ENCODE results near the gene NR2C2AP. TPM values are rescaled to one million over a fixed set of nuclear protein-coding genes. Genes with fewer than 3 reads are reported as not detected.

Gene NR2C2AP
- total RNA-seq, 3 donors from 2014 or later (not counting 1 experiment from before 2014, with no cell fraction given) = 14.7 to 16.7 (median 16.4) TPM

DNA sequence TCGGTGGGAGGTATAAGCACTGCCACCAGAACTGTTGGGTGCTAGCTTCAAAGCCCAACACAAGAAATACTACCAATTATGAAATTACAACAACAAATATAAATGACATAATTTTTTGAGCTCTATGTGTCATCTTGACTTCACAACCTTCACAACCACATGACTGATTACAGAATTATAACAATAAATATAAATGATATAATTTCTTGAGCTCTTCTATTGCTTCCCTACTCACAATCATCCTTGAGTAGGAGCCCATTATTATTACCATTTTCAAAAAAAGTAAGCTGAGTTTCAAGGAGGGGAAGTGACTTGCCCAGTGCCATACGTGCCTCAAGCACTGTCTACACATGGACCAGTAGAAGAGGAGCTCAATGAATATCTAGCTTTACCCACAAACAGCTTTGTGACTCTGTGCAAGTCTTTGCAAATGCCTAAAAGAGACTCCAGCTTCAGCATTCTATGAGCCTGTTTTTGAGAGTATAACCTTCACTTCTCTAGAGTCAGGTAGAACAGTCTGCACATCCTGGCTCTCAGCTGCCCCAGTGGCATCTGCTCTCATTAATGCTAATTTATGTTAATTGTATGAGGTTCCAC lies 31.1 kb upstream of the NR2C2AP start:
- Mint-ChIP-seq H3K4me1 (no peaks in the 10 kb centered on the region), H3K36me3 (no peaks in the 10 kb centered on the region), H3K27me3 (ENCODE audit: low read depth in 2 of 2) (peaks cover 0 to 12% of the 10 kb centered on the region in 2 donors), H3K4me3 (no peak overlapping the region), H3K9me3 (peaks cover 2 to 3% of the 10 kb centered on the region in 2 donors), H3K27ac (no peak overlapping the region)
- WGBS (ENCODE audit: insufficient coverage) = 92% methylated on average over 2 of the region's 2 CpGs
- H3K9me3 ChIP-seq (ENCODE audit: control insufficient read depth, insufficient read depth, low read length) = peaks cover 19% of the 10 kb centered on the region
- no peak for ATAC-seq
- TF ChIP-seq, protein P1, sequence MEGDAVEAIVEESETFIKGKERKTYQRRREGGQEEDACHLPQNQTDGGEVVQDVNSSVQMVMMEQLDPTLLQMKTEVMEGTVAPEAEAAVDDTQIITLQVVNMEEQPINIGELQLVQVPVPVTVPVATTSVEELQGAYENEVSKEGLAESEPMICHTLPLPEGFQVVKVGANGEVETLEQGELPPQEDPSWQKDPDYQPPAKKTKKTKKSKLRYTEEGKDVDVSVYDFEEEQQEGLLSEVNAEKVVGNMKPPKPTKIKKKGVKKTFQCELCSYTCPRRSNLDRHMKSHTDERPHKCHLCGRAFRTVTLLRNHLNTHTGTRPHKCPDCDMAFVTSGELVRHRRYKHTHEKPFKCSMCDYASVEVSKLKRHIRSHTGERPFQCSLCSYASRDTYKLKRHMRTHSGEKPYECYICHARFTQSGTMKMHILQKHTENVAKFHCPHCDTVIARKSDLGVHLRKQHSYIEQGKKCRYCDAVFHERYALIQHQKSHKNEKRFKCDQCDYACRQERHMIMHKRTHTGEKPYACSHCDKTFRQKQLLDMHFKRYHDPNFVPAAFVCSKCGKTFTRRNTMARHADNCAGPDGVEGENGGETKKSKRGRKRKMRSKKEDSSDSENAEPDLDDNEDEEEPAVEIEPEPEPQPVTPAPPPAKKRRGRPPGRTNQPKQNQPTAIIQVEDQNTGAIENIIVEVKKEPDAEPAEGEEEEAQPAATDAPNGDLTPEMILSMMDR (IDR thresholded peaks at IDR 0.05) = no peak
- no peak for DNase-seq
- H3K27ac ChIP-seq (ENCODE audit: low read length) = no peak overlapping the region
- H3K4me1 ChIP-seq (ENCODE audit: control insufficient read depth, insufficient read depth, low read length) = no peaks in the 10 kb centered on the region
- no peaks in the 10 kb centered on the region for H3K36me3 ChIP-seq (ENCODE audit: control insufficient read depth, insufficient read depth, low read length)
- intact Hi-C loops (cut with micrococcal nuclease) = no loop called here
- H3K4me3 ChIP-seq (ENCODE audit: low read length) = no peak overlapping the region
- H3K27me3 ChIP-seq (ENCODE audit: control insufficient read depth, insufficient read depth, low read length) = no peaks in the 10 kb centered on the region

DNA sequence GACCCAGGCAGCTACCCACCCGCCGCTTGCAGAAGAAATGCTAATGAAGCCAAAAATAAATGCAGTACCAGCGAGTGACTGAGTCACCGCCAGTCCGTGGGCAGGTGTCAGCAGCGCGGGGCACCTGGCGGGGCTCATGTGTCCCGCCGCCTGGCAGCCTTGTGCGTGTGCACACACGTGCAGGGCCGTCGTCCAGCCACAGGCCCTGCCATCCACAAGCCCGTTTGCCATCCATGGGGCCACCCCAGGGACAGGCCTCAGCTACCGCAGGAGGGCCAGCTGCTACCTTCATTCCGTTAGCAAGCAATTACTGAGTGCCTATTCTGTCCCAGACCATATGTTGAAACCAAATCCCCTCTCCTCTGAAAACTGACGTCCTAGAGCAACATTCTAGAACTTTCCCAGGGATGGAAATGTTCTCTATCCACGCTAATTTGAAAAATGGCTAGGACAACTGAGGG lies 29.1 kb upstream of the NR2C2AP start:
- Histone ChIP-seq H3K36me3 (ENCODE audit: control insufficient read depth, insufficient read depth, low read length) (no peaks in the 10 kb centered on the region), H3K27ac (ENCODE audit: low read length) (no peak overlapping the region), H3K4me3 (ENCODE audit: low read length) (no peak overlapping the region), H3K27me3 (ENCODE audit: control insufficient read depth, insufficient read depth, low read length) (no peaks in the 10 kb centered on the region), H3K9me3 (ENCODE audit: control insufficient read depth, insufficient read depth, low read length) (peaks cover 19% of the 10 kb centered on the region), H3K4me1 (ENCODE audit: control insufficient read depth, insufficient read depth, low read length) (no peaks in the 10 kb centered on the region)
- H3K9me3 Mint-ChIP-seq = peaks cover 2 to 3% of the 10 kb centered on the region in 2 donors
- ATAC-seq (no peak), DNase-seq (no peak)
- no peaks in the 10 kb centered on the region for H3K4me1 Mint-ChIP-seq
- H3K36me3 Mint-ChIP-seq = no peaks in the 10 kb centered on the region
- TF ChIP-seq, protein P1 (IDR thresholded peaks at IDR 0.05) = no peak
- 71% methylated on average over 19 of the region's 19 CpGs for WGBS (ENCODE audit: insufficient coverage)
- H3K4me3 Mint-ChIP-seq = no peak overlapping the region
- intact Hi-C loops (cut with micrococcal nuclease) = no loop called here
- no peak overlapping the region for H3K27ac Mint-ChIP-seq
- H3K27me3 Mint-ChIP-seq (ENCODE audit: low read depth in 2 of 2) = peaks cover 0 to 6% of the 10 kb centered on the region in 2 donors

DNA sequence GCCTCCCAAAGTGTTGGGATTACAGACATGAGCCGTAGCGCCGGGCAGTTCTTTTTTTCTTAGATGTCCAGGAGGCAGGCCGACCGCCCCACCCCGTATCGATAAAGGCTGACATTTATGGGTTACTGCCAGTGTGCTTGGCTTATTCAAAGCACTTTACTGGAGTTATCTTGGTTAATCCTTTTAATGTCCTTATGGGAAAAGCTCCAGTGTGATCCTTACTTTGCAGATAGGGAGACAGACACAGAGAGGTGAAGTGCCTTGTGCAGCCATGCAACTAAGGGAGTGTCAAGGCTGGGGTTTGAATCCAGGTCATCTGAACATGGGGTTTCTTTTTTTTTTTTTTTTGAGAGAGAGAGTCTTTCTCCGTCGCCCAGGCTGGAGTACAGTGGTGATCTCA lies 27.8 kb upstream of the NR2C2AP start:
- no peak overlapping the region for H3K4me3 Mint-ChIP-seq
- H3K27ac Mint-ChIP-seq = no peak overlapping the region
- peaks cover 0 to 4% of the 10 kb centered on the region in 2 donors for H3K27me3 Mint-ChIP-seq (ENCODE audit: low read depth in 2 of 2)
- Histone ChIP-seq H3K36me3 (ENCODE audit: control insufficient read depth, insufficient read depth, low read length) (no peaks in the 10 kb centered on the region), H3K4me3 (ENCODE audit: low read length) (no peak overlapping the region), H3K4me1 (ENCODE audit: control insufficient read depth, insufficient read depth, low read length) (no peaks in the 10 kb centered on the region), H3K27me3 (ENCODE audit: control insufficient read depth, insufficient read depth, low read length) (no peaks in the 10 kb centered on the region), H3K9me3 (ENCODE audit: control insufficient read depth, insufficient read depth, low read length) (peaks cover 19% of the 10 kb centered on the region), H3K27ac (ENCODE audit: low read length) (no peak overlapping the region)
- 90% methylated on average over 9 of the region's 9 CpGs for WGBS (ENCODE audit: insufficient coverage)
- TF ChIP-seq, protein P1 (IDR thresholded peaks at IDR 0.05) = no peak
- no peaks in the 10 kb centered on the region for H3K4me1 Mint-ChIP-seq
- no peaks in the 10 kb centered on the region for H3K9me3 Mint-ChIP-seq
- intact Hi-C loops (cut with micrococcal nuclease) = no loop called here
- ATAC-seq = no peak
- no peak for DNase-seq
- H3K36me3 Mint-ChIP-seq = no peaks in the 10 kb centered on the region

DNA sequence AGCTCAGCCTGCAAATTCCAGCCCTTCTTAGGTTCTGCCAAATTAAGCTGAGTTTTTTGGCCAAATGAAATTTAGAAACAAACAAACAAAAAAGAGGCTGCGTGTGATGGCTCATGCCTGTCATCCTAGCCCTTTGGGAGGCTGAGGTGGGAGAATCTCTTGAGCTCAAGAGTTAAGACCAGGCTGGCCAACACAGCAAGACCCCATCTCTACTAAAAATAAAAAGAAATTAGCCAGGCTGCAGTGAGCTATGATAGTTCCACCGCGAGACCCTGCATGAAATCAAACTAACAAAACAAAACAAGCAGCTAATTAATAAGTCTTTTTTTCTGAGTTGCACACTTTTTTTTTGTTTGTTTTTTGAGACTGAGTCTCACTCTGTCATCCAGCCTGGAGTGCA lies 26.5 kb upstream of the NR2C2AP start:
- no peak for DNase-seq
- intact Hi-C loops (cut with micrococcal nuclease) = no loop called here

More for the DNA sequence above, 26.5 kb upstream of the NR2C2AP start:
- no peak overlapping the region for H3K4me3 ChIP-seq (ENCODE audit: low read length)
- ATAC-seq = no peak
- 82% methylated on average over 2 of the region's 3 CpGs for WGBS (ENCODE audit: insufficient coverage)
- H3K27ac ChIP-seq (ENCODE audit: low read length) = no peak overlapping the region
- Mint-ChIP-seq H3K27ac (no peak overlapping the region), H3K4me3 (no peak overlapping the region), H3K4me1 (peaks cover 4 to 9% of the 10 kb centered on the region in 2 donors), H3K36me3 (no peaks in the 10 kb centered on the region), H3K27me3 (ENCODE audit: low read depth in 2 of 2) (peaks cover 0 to 6% of the 10 kb centered on the region in 2 donors), H3K9me3 (no peaks in the 10 kb centered on the region)
- H3K4me1 ChIP-seq (ENCODE audit: control insufficient read depth, insufficient read depth, low read length) = peaks cover 8% of the 10 kb centered on the region
- H3K36me3 ChIP-seq (ENCODE audit: control insufficient read depth, insufficient read depth, low read length) = no peaks in the 10 kb centered on the region
- TF ChIP-seq, protein P1 (IDR thresholded peaks at IDR 0.05) = no peak
- H3K9me3 ChIP-seq (ENCODE audit: control insufficient read depth, insufficient read depth, low read length) = peaks cover 14% of the 10 kb centered on the region
- H3K27me3 ChIP-seq (ENCODE audit: control insufficient read depth, insufficient read depth, low read length) = peaks cover 5% of the 10 kb centered on the region

Measured in natural killer cell (primary cell).